NCI-H2107 treated with DMSO at 0.1 percent for 48 hours (cell line): ENCODE data around the gene MACROH2A1.

Experiments
- DNase-seq: peaks from one replicate; lab custom pipeline; 2025; ENCODE audit not compliant: unreplicated experiment; lab: John Stamatoyannopoulos, UW

Gene MACROH2A1

DNA sequence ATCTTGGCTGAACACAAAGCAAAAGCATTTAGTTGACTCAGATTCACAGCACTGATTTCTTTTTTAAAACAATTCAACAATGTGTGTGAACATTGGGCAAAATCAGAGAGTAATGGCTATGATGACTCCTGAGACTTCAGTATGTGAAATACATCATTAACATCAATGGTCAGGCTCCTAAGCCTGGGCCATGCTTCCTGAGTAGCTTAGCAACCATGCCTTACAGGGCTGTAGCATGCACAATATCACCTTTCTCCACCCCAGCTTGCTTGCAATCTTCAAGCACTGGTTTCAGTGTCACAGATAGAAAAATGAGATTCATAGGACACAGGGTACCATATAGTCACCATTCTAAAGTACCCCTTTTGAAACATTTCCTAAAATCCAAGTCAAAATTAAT, 41.3 kb downstream of the MACROH2A1 start:
- DNase-seq = no peak

- no peak for DNase-seq
Observed at GRCh38 chr5:135356522-135357318, 42.3 kb downstream of the MACROH2A1 start.

DNA sequence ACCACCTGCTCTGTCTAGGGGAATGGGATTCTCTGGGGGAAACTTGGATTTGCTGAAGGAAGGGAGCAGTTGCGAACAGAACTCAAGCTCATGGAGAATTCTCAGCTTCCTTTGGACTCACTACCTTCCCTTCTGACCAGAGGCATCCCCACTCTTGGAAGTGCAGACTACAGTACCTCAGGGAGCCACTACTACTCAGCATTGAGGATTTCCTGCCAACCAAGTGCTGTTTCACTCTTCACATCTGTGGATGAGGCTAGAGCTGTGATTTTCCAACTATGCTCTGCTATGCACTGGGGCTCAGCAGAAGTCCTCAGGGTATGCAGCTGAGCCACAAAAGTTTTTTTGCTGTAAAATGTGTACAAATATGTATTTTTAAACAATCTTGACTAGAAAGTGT, 43.9 kb downstream of the MACROH2A1 start:
- DNase-seq = no peak

- DNase-seq = no peak
Observed at GRCh38 chr5:135353952-135354721, 44.9 kb downstream of the MACROH2A1 start.

GRCh38 chr5:135350536-135350935, 48.5 kb downstream of the MACROH2A1 start:
- DNase-seq = no peak

- no peak for DNase-seq
Observed at GRCh38 chr5:135349886-135350285, 49.1 kb downstream of the MACROH2A1 start.

DNA sequence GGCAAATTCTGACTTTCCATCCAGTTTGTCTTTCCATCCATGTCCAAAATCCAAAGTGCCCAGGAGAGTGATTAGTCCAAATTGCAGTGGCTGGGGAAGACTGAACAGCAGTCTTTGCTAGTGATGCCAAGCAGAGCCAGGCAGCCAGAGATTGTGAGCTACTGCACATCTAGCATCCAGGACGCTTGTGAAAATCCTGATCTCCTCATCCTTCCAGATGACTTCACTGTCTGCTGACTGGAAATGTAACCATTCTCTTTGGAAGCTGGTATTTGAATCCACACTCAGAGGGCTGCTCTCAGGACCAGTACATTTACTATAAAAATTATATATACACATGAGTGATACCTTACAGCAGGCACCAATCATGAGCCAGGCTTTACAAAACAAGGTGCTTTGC, 49.6 kb downstream of the MACROH2A1 start:
- DNase-seq = no peak

DNA sequence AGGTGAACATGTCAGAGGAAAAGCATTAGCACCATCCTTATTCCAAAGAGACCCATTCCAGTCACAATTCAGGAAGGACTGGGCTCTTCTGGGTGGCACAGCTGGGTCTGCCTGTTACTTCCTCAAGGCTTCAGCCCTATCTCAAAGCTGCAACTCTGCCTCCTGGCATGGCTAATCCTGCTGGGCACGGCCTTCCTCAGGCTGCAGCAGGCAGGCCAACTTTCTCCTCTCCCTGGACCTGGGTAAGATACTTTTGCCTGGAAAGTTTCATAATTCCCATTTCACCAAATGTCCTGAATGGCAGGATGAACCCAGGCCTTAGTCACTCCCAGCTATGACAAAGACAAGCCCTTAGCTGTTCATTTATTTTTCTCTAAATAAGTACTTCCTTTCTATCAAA, 50.1 kb downstream of the MACROH2A1 start:
- DNase-seq = no peak

DNA sequence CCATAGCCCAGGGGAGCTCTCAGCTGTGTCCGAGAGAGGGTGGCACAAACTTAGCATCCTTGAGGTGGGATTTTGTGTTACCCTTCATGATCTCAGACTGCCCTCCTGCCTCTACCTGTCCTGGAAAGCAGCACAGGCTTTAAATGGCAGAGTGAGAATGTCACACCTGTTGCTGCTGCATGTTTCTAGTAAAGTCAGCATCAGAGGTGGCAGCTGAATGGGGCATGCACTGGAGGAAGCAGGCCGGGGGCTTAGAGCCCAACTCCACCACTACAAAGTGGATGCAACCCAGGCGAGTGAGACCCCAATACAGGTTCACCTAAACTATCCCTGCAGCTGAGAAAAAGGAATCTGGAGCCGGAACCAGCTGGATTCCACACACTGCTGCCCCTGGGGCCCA, 51.6 kb downstream of the MACROH2A1 start:
- DNase-seq = no peak

- no peak for DNase-seq
Observed at GRCh38 chr5:135345956-135346731, 52.9 kb downstream of the MACROH2A1 start.

DNA sequence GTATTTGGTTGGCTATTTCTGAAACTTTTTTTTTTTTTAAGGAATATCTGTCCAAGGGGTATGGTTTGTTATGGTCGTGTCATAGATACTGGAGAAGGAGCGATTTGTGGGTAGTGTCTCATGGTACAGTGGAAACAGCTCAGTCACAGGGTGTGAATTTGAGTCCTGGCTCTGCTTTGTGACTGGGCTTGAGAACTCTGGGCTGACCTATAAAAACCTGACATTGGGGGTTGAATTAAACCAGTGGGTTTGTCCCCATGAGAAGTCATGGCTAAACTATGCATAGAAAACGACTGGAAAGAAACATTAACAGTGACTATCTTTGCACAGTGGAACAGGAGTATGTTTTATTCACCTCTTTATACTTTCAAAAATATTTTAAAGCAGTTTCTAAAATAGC, 54.7 kb downstream of the MACROH2A1 start:
- DNase-seq = no peak

GRCh38 chr5:135343413-135343812, 55.6 kb downstream of the MACROH2A1 start:
- no peak for DNase-seq

DNA sequence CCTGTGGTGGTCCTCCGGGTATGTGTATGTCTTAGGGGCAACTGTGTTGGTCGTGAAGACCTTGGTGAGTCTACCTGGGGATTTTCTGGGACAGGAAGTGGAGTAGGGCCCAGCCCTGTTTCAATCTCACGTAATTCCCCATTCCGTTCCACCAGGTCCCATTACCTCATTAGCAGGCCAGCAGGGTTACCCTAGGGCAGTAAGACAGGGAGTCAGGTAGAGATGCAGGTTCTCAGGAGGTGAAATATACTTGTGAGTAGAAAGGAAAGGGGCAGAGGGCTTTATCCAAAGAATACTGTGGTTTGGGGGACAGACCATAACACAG, 56.5 kb downstream of the MACROH2A1 start:
- DNase-seq = no peak

DNA sequence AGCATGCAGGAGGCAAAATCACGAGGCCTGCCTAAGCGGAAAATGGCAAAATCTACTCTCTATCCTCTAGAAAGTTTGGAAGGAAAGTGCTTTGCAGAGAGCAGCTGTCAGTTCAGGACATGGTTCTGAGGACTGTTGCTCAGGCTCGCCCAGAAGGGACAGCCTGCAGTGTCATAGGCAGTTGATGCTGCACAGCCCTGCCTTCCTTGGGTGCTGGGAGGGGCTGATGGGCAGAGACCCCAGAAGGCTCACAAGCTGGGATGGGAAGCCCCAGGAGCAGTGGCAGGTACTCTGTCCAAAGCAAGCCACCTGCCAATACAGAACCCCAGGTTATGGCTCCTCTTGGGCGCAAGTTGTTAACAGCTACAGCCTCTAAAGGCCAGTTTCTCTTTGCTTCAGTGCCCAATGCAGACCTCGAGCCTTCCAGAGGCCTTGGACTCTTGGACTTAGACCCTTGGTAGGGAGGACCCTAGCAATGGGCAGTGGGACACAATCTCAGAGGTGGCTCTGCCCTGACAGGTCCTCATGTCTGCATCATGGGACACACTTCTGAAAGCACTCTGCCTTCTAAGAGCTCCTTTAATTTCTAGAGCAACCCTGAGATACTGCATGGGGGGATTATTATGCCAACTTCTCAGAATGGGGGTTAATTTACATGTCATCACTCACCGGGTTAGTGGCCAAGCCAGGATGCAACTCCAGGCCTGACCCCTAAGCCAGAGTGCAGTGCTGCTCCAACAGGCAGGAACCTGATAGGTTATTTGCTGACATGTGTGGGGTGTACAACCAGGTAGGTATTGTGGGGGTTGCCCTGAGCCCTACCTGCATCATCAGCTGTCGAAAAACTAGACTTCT, 57.1 kb downstream of the MACROH2A1 start:
- no peak for DNase-seq

DNA sequence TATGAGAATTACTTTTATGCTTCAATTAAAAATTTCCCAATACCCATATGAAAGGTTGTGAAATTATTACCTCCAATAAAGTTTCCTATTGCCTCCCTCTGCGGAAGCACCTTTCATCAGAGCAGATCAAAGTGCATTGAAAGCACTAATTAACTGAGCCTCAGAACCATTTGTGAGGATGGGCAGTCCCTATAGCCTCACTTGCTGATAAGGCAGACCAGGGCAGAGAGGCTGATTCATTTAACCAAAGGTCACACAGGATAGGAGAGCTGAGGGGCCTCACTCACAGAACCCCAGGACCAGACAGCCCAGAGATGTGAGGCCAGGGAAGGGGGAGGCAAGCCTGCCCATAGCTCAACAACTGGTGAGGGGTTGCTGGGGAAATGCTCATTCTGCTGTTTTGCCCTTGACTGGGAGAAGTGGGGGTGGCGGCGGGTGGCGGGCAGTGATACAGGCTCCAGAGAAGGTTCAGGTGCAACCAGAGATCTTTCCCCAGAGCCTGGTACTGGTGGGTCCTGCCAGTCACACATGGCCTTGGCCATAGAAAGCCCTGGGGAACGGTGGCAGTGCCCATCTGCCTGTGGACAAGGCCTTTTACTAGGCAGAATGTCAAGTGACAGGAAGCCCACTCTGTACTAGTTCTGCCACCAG, 57.9 kb downstream of the MACROH2A1 start:
- no peak for DNase-seq

DNA sequence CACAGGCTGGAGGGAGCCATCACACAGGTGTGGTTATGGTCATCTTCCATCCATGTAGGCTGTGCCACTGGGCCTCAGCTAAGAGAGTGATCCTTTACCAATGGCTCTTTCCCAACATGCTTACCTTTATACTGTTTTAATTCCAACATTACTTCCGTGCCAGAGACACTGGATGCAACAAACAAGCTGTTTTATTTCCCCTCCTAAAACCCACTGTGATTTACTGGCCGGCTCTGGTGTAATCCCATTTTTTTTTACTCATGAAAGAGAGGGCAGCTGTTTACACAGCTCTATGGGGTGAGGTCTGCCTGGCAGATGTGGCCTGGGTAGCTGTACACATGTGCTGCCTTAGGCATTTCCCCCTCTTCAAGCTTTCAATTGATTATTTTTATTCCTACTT, 58.5 kb downstream of the MACROH2A1 start:
- no peak for DNase-seq

DNA sequence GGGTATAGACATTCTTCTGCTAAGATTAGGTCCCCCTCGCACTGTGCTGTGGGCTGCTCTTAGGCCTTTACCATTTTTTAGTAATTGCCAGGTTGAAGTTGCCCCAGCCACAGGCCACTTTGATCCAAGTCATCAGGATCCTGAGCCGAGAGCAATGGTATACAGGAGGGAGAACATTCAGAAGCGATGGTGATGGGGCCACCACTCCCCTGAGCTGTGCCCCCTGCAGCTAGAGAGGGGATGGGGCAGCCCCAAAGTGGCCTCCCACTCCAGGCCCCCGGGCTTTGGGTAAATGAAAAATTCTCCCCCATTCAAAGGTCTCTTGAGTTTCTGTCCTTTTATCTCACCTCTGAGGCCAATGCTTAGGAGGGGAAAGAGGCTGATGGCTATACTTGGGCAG, 59.4 kb downstream of the MACROH2A1 start:
- no peak for DNase-seq

GRCh38 chr5:135339189-135339588, 59.8 kb downstream of the MACROH2A1 start:
- DNase-seq = no peak

GRCh38 chr5:135337064-135337463, 62.0 kb downstream of the MACROH2A1 start:
- no peak for DNase-seq

DNA sequence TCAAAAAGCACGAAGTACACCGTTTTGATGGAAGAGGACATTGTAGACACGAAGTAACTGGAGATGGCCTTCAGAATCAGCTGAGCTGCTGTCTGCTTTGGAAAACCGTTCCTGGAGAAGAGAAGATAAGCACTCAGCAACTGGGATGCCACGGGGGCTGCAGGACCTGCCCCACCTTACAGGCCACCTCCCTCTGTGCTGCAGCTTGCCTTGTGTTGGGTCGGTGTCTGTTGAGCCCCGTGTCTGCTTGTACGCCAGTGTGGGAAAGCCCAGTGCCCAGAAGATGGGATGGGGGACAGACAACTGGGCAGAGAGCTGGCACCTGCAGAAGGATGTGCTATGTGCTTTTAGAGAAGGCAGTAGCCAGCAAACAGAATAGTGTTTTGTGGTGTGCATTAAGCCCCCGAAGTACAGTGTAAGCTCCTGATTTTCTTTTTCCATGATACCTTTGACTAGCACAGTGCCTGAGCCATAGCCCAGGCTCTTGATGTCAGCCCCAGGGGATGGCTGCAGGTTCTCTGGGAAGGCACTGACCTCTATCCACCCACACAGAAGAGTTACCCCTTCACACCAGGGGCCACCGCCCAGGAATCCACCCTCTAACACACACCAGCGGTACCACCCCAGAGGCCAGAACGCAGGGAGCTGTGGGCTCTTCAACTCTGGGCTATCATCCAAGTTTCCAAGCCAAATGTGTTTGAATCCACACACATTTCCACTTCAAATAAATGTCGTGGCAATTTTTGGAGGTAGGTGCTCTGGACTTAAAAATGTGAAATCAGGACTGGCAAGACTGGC, 63.8 kb downstream of the MACROH2A1 start:
- no peak for DNase-seq
